Activated naive CD8-positive, alpha-beta T cell treated with anti-CD3 and anti-CD28 coated beads, Interleukin-2, amount 50 U/mL, for 16 hours (primary cell): ENCODE measurements around the gene SYK.

ENCODE experiments used
- DNase-seq: peaks from one replicate; pipeline ENCODE4 v3.0.0-alpha.2; 2020; ENCODE audit warnings: low read depth, low spot score

SYK gene

DNA sequence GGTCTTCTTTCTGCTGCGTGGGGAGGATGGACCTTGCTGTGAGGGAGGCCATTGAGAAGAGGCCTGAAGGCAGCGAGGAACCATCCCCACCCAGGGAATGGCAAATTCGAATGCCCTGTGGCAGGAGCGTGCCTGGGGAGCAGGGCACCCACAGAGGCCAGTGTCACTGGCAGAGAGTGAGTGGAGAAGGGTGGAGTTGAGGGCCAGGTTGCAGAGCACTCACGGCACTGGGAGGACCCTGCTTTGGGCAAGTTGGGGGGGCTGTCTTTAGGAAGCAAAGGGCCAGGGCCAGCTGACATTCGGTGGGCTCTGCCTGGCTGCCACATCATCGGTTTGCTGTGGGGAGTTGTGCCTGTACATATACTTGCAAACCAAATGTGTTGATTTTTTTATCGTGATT is 47.2 kb downstream of the SYK start:
- DNase-seq: no peak

GRCh38 chr9:90851444-90851843 is 49.8 kb downstream of the SYK start:
- DNase-seq: no peak

DNA sequence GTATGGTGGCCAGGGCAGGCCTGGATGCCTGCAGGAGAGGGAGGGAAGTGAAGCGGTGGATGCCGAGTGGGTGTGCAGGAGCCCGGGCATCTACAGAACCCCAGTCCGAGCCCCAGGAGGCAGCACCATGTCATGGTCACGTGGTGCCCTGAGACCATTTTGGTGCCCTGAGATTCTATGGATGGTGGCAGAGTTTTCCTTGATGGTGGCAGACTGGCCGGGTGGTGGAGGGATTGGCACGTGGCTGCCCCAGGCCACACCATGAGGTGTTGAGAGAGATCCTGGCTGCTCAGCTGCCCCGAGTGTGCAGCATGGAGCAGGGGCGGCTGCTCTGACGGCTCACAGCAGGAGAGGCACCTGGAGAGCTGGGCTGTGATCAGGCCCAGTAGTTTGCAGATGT is 52.3 kb downstream of the SYK start:
- no peak for DNase-seq

DNA sequence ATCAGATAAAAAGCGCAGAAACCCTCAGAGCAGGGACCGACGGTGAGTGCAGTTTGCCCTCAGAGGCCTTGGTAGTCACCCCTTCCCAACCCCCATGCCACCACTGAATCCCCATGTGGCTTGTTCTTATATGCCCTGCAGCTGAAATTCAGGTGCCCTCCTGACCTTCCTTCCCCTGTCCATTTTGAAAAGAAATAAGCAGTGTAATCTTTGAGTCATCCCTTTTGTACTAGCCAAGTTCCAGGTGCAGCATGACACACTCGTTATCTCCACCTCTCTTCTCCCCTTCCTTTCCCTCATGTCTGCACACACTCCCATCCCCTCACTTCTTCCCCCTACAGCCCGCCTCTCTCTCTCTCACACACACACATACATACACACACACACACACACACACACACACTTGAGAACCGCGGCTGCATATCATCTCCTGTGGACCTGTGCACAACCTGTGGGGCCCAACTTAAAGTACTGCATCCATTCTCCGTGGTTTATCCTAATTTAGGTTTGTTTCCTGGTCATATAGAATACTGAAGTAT is 53.1 kb downstream of the SYK start:
- DNase-seq: no peak

DNA sequence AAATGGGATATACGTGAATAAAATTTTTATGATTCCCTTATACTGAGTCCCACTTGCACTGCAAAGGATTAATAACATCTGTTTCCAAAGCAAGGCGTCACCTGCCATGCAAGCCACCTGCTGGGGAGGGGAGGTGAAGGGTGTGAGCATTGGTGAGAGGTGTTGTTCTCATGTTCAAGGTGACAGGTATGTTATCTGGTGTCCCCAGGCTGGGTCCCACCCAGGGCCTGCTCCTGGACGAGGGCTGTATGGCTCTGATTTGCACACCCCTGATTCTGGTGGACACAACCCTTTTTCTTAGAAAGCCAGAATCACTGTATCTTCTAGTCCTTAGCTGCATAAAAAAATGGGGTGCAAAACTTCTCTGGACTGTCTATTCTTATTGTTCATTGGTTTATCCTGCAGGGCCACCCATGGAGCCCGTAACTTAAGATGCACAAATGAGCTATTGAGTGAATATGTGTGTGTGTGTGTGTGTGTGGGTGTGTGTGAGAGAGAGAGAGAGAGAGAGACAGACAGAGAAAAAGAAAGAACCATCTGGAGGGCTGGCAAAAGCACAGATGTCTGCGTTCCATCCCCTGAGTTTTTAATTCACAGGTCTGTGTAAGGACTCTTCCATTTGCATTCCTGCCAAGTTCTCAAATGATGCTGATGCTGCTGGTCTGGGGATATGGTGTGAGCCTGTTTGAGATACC is 53.7 kb downstream of the SYK start:
- DNase-seq: no peak

- no peak for DNase-seq
These were observed 55.5 kb downstream of the SYK start for GRCh38 chr9:90857091-90857490.

DNA sequence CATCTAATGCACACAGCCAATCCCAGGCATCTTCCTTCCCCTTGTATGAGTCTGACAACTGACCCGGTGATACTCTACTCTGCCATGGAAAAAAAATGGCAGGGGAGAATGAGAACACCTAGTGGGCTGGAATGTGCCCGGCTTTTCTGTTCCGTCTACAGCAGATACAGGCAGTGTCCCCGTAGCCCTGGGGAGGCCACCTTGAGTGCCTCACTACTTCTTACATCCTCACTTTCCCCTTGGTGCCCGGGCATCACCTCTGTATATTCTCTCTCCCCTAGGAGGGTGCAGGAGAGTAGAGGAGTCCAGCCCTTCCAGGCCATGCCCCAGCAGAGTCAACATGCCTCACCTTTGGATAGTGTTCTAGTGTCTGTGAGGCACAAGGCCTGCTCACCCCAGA is 56.2 kb downstream of the SYK start:
- DNase-seq: no peak

DNA sequence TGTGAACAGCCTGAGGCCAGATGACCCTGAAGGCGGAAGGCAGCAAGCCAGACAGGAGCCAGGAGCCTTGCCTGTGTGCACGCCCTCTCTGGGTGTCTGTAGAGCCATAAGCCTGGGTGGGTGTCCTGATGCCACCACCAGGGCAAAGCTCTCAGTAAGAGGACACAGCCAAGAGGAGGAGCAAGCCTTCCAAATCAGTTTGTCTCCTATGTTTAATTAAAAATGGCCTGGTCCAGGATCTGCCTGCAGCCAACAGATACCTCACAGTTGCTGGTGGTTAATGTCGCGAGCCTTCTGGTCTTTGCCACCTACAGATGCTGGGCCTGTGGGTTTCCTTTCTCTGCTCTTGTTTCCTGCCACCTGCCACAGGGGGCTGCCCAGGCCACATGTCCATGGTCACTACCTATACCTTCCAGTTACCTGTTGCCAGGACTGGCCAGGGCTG is 56.9 kb downstream of the SYK start:
- no peak for DNase-seq

- DNase-seq: no peak
These were observed 58.8 kb downstream of the SYK start for GRCh38 chr9:90860382-90860781.

GRCh38 chr9:90860826-90861225 is 59.2 kb downstream of the SYK start:
- no peak for DNase-seq

DNA sequence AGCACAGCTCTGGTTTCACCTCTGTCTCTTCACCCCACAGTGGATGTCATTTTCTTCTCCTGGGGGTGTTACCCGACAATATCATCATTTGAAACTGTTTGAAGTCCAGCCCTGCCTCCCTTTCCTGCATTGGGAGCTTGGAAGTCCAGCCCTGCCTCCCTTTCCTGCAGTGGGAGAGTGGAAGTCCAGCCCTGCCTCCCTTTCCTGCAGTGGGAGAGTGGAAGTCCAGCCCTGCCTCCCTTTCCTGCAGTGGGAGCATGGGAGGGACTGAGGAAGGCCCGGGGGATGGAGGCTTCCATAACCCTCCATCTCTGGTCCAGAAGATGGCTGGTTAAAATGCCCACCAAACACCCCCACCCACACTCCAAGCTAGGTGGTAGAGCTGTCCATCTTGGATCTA is 59.8 kb downstream of the SYK start:
- no peak for DNase-seq

- no peak for DNase-seq
These were observed 60.5 kb downstream of the SYK start for GRCh38 chr9:90861826-90862740.

GRCh38 chr9:90864779-90865178 is 63.2 kb downstream of the SYK start:
- DNase-seq: no peak

DNA sequence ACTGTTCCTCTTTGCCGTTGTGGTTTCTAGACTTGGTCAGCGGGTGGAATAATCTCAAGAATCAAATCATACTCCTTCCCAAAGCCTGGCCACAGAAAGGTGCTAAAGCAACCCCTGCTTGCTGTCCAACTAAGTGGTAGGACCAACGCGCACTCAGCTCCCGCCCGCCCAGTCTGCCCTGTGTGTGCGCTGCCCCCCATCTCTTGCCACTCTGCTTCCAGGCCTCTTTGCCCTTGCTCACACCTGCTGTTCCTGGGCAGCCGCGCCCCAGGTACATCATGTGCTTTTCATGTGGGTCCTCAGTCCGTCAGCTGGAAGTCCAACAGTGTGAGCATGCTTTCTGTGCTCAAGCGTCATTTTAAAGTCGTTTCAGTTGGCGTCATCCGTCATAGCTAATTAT is 65.5 kb downstream of the SYK start:
- DNase-seq: no peak

GRCh38 chr9:90868555-90868954 is 66.9 kb downstream of the SYK start:
- DNase-seq: no peak

GRCh38 chr9:90869361-90869760 is 67.7 kb downstream of the SYK start:
- no peak for DNase-seq

GRCh38 chr9:90870621-90871326 is 69.2 kb downstream of the SYK start:
- DNase-seq: no peak

- DNase-seq: no peak
These were observed 69.8 kb downstream of the SYK start for GRCh38 chr9:90871327-90871935.

DNA sequence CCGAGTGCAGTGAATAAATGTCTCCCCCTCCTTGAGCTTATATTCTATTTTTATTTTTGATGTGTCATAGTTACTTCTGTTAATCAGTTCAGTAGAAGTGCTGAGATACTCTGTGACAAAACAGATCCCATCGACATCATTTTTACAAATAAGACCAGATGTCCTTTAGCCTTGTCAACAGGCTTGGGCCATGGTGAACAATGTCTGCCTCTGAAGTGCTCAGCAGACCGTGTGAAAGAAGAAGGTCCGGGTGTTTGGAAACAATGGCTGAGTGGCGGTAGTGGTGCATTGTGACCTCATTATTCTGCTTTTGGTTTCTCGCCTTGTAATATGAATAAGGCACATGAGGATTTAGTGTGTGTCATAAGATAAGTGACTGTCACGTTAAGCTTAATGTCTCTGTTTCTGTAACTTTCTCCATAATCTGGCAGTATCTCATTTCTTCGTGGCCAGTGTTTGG is 71.2 kb downstream of the SYK start:
- DNase-seq: no peak

- no peak for DNase-seq
These were observed 71.8 kb downstream of the SYK start for GRCh38 chr9:90873422-90873821.

DNA sequence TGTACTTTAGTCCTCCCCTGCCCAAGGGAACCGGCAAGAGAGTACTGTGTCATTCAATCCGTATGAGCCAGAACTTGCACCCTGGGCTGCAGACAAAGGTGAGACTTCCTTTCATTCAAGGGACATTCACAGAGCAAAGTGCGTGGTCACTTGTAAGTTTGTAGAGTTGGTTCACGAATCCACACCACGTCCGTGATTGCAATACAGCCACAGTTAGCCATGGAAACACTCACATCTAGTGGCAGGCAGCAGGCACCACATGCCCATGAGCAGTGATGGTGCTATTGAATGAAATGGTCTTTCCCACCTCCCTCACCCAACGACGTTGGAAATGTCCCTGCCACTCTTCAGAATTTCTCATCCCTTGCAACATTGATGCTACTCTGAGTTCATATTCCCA is 72.6 kb downstream of the SYK start:
- DNase-seq: no peak

DNA sequence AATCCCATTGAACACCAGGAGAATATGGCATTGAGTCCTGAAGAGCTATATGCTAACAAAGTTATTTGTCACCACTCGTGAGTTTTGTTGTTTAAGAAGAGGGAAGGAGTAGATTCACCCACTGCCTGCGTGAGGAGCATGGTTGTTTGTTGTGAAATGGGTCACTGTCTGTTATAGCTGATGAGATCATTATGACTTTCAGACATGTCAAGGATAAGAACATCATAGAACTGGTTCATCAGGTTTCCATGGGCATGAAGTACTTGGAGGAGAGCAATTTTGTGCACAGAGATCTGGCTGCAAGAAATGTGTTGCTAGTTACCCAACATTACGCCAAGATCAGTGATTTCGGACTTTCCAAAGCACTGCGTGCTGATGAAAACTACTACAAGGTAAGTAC is 76.9 kb downstream of the SYK start:
- DNase-seq: no peak
